Measurements from ENCODE around the gene OASL. TPM values are rescaled to one million over a fixed set of nuclear protein-coding genes. Genes with fewer than 3 reads are reported as not detected.
A peak's percentile ranks its signal among the peaks of the same experiment; 100 is the strongest.

OASL gene
- total RNA-seq, 1 donor from 2014 or later, result under 0.01 TPM

DNA sequence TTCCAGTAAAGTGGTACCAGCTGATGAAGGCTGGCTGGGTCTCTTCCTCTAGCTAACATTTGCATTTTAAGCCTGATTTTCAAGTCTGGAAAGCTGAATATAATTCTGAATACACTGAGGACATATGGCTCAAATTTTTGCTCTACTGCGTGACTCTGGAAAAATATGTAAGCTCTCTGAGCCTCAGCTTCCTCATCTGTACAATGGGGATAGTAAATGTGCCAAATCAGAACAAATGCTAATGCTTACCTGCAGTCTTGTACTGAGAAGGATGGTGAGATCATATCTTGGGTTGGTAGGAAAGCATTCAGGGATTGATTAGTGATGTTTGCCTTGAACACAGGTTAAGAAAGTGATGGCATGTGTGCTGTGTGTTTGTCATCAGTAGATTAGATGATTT is 46.1 kb downstream of the OASL start:
- no peak for DNase-seq (ENCODE audit: low read depth in 2 of 2)

- DNase-seq (ENCODE audit: low read depth in 2 of 2), result no peak
Measured at GRCh38 chr12:120991965-120992364, 47.1 kb downstream of the OASL start.

DNA sequence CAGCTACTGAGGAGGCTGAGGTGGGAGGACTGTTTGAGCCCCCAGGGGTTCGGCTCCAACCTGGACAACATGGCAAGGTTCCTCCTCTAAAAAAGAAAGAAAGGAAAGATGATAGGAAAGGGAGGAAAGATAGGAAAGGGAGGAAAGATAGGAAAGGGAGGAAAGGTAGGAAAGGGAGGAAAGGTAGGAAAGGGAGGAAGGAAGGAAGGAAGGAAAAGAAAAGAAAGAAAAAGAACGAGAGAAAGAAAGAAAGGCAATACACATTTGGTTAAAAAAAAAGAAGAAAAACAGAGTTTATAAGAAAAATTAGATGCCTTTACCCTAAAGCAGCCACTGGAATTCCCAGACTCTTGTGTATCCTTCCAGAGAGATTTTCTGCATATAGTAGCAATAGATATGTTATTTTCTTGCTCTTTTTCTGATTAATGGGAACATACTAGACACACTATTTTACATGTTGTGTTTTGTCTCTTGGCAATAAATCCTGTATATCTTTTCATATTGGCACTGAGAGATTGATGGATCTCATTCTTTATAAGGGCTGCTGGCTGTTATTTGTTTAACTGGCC is 48.5 kb downstream of the OASL start:
- no peak for DNase-seq (ENCODE audit: low read depth in 2 of 2)

- no peak for DNase-seq (ENCODE audit: low read depth in 2 of 2)
Measured at GRCh38 chr12:120989687-120990086, 49.4 kb downstream of the OASL start.

DNA sequence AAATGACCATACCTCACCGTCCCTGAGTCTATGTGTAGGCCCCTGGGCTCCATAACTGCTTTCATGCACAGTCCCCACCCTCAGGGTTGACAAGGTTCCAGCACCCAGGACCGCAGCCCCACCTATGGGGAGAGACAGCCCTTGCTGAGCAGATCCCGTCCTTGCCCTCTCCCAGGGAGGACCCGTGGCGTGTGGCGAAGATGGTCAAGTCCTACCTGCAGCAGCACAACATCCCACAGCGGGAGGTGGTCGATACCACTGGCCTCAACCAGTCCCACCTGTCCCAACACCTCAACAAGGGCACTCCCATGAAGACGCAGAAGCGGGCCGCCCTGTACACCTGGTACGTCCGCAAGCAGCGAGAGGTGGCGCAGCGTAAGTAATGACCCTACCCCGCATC is 50.4 kb downstream of the OASL start:
- DNase-seq (ENCODE audit: low read depth in 2 of 2), result no peak

DNA sequence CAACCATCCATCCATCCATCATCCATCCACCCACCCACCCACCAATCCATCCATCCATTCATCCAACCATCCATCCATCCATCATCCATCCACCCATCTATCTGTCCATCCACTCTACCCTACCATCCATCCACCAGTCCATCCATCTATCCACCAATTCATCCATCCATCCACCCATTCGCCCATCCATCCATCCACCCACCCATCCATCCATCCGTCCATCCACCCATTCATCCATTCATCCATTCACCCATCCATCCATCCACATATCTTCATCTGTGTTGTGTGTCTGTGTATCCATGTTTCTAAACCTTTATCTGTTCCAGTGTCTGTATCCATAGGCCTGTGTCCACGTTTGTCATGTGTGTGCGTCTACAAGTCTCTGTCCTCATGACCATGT is 50.8 kb downstream of the OASL start:
- no peak for DNase-seq (ENCODE audit: low read depth in 2 of 2)

- no peak for DNase-seq (ENCODE audit: low read depth in 2 of 2)
Measured at GRCh38 chr12:120984351-120984898, 54.6 kb downstream of the OASL start.

DNA sequence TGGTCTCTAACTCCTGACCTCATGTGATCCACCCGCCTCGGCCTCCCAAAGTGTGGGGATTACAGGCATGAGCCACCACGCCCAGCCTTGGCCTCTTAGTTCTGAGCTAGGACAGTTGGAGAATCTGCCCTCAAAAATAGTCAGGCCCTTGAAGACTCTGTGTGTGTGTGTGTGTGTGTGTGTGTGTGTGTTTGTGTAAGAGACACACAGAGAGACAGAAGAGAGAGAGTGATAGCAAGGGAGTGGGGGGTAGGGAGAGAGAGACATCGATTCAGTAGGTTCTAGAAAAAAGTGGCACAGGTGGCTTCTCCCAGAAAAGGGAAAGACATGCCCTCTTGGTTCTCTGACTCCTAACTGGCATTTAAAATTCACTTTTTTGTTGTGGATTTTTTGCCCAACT is 55.3 kb downstream of the OASL start:
- no peak for DNase-seq (ENCODE audit: low read depth in 2 of 2)

DNA sequence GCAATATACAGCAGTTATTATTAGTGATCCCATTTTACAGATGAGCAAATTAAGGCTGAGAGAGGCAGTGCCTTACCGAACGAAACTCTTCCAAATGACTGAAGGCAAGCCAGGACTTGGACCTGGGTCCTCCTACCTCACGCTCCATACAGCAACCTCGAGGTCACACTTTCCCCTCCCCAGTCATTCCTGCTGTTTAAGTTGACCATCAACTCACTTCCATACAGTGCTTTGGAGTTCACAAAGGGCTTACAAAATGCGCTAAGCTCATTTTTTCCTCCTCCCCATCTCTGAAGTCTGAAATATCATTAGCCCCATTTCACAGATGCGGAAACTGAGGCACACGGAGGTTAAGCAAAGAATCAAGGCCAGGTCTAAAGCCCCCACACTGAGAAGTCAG is 56.4 kb downstream of the OASL start:
- DNase-seq (ENCODE audit: low read depth in 2 of 2), result no peak

DNA sequence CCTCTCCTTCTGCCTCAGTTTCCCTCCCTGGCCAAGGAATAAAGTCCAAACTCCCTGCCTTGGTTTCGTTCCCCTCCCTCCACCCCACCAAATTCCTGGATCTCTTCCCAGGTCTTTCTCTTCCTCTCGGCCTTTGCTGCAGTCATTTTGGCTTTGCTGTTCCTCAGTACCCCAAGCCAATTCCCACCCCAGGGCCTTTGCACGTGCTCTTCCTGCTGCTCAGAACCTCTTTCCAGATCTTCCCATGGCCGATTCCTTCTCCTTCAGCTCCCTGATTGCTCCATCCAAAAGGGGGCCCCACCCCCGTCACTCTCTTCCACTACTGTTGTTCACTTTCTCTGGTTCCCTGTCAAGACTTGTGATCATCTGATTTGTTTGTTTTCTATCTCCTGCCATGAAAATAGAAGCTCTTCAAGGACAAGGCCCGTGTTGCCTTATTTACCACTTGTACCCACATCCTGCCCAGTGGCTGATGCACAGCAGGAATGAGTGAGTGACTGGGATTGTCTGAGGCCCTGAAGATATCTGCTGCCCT is 57.6 kb downstream of the OASL start:
- no peak for DNase-seq (ENCODE audit: low read depth in 2 of 2)

- no peak for DNase-seq (ENCODE audit: low read depth in 2 of 2)
Measured at GRCh38 chr12:120980800-120981368, 58.2 kb downstream of the OASL start.

- DNase-seq (ENCODE audit: low read depth in 2 of 2), result no peak
Measured at GRCh38 chr12:120979862-120980696, 59.0 kb downstream of the OASL start.

DNA sequence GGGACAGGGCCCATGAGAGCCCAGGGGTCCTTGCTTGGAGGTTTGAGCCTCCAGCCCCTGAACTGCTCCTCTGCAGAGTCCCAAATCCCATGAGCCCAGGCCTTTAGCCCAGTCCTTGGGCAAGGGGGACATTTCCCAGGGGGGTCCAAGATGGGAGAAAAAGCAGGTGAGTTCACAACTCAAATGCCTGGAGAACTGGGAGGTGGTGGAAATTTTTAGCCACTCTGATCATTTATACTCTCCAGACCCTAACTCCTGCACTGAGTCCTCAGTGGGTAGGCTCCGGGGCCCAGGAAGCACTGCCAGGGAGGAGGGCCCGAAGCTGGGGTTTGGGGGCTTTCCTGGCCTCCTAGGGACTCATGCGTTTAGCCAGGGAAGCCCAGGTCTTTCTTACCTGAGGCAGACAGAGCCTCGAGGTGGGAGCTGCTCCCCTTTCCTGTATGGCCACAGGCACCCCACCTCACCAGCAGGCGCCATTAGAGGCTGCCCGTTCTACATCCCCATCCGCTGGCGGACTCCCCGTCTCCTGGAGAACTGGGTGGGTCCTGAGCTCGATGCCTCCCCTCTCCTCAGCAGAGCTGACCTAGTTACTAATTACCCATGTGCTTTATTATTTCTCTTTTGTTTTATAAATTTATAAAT is 59.7 kb downstream of the OASL start:
- DNase-seq (ENCODE audit: low read depth in 2 of 2), result no peak

GRCh38 chr12:120978296-120979219 is 60.5 kb downstream of the OASL start, which contains the start of gene HNF1A:
HNF1A (plus strand) TSS chr12:120978543; CDS start chr12:120978769, 226 bp downstream.
- DNase-seq (ENCODE audit: low read depth in 2 of 2), result no peak

GRCh38 chr12:120977531-120978295 is 61.3 kb downstream of the OASL start:
- DNase-seq (ENCODE audit: low read depth in 2 of 2), result no peak

DNA sequence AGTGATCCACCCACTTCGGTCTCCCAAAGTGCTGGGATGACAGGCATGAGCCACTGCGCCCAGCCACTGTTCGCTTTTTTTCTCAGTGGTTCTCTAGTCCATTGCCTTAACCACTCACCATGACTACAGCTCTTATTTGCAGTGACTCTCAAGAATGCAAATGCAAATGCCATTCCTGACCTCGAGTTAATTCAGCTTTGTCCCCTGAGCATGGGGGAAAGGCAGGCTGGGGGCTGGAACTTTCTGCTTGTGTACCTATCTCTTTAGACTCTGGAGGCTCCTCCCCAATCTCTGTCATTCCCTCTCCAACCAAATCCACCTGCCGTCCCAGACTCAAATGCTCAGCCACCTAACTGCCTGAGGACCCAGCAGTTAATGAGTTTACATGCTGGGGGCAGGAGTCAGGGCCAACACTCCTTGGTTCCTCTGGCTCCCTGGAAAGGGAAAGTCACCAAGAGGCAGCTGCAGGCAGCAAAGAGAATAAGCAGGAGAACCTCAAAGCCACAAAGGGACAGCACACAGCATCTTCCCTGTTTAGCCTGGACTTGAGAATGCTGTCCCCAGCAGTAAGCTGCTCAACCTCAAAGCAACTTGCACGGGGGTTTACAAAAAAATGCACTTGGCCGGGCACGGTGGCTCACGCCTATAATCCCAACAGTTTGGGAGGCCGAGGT is 66.0 kb downstream of the OASL start:
- DNase-seq (ENCODE audit: low read depth in 2 of 2), result no peak

DNA sequence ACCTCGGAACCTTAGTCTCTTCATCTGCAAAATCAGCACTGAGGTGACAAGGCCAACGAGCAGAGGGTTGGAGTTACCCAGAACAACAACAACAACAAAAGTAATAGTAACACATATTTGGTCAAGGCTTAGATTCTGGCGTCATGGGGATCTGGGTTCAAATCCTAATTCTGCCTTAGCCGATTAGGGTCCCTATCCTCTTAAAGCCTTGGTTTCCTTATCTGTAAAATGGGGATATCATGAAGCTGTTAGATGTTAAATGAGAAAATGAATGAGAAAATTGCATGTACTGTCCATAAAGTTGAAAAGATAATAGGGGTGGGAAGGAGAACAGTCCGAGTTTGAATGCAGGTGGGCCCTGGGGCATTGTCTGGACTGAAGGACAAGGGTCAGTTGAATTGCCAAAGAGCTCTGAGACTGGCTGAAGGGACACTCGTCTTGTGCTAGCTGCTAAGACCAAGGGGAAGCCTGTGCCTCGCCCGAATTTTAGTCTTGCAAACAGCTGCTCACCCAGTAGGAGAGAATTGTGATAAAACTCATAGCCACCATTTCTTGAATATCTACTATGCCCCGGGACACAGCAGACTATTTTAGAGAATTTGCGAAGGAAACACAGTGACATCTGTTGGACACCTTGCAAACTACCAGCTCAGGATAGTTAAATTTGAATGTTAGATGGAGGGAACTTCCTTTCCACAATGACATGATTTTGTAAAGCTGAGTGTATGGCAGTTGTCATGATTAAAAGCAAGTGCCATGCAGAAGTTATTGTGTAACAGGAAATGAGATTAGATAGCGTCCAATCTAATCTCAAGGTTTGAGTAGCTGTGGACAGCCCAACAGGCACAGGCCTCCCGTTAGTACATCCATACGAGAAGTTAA is 67.5 kb downstream of the OASL start:
- DNase-seq (ENCODE audit: low read depth in 2 of 2), result peak; percentile 72 to 78

GRCh38 chr12:120970310-120970709 is 68.7 kb downstream of the OASL start:
- peak in 1 of 2 donors; percentile 12 for DNase-seq (ENCODE audit: low read depth in 2 of 2)
